Hepatocyte (in vitro differentiated cells): ENCODE results near the gene MSH5. TPM values are rescaled to one million over a fixed set of nuclear protein-coding genes. Genes with fewer than 3 reads are reported as not detected.

ENCODE experiments used
- DNase-seq: peaks from one replicate; pipeline ENCODE4 v3.0.0-alpha.2; 2016; ENCODE audit warnings: low spot score
- H2AFZ ChIP-seq: fragments of 200-600 bp; sonication (generic); 2 replicates; pipeline ENCODE4 v1.6.0; 2016; ENCODE audit warnings: antibody characterized with exemption, mild to moderate bottlenecking
- H3K27ac ChIP-seq: fragments of 200-600 bp; sonication (generic); 2 replicates; pipeline ENCODE4 v1.5.1; 2016; ENCODE audit warnings: mild to moderate bottlenecking
- H3K27me3 ChIP-seq: fragments of 200-600 bp; sonication (generic); 2 replicates; pipeline ENCODE4 v1.6.1; 2016
- H3K36me3 ChIP-seq: fragments of 200-600 bp; sonication (generic); replicated peaks from 2 replicates; pipeline ENCODE4 v1.5.1; 2016; ENCODE audit warnings: low read depth; ENCODE audit not compliant: insufficient read depth
- H3K4me1 ChIP-seq: fragments of 200-600 bp; sonication (generic); 2 replicates; pipeline ENCODE4 v1.5.1; 2016; ENCODE audit warnings: mild to moderate bottlenecking, moderate library complexity; ENCODE audit not compliant: insufficient read depth
- H3K4me2 ChIP-seq: fragments of 200-600 bp; sonication (generic); 2 replicates; pipeline ENCODE4 v1.6.0; 2016
- H3K4me3 ChIP-seq: fragments of 200-600 bp; sonication (generic); 2 replicates; pipeline ENCODE4 v1.5.1; 2016; ENCODE audit warnings: mild to moderate bottlenecking
- H3K79me2 ChIP-seq: fragments of 200-600 bp; sonication (generic); 2 replicates; pipeline ENCODE4 v1.6.0; 2017; ENCODE audit warnings: mild to moderate bottlenecking
- H3K9me2 ChIP-seq: fragments of 200-600 bp; sonication (generic); replicated peaks from 2 replicates; pipeline ENCODE4 v1.6.0; 2017; ENCODE audit warnings: mild to moderate bottlenecking; ENCODE audit not compliant: insufficient read depth
- H3K9me3 ChIP-seq: fragments of 200-600 bp; sonication (generic); 2 replicates; pipeline ENCODE4 v1.5.1; 2016; ENCODE audit warnings: low read depth, mild to moderate bottlenecking
- H4K20me1 ChIP-seq: fragments of 200-600 bp; sonication (generic); 2 replicates; pipeline ENCODE4 v1.6.0; 2016; ENCODE audit warnings: mild to moderate bottlenecking; ENCODE audit not compliant: insufficient read depth, poor library complexity, severe bottlenecking
- CTCF ChIP-seq: fragments of 200-600 bp; sonication (generic); IDR thresholded peaks from 2 replicates; pipeline ENCODE4 v1.5.1; 2016; ENCODE audit warnings: antibody characterized with exemption, mild to moderate bottlenecking; ENCODE audit not compliant: poor library complexity
- EZH2 ChIP-seq: fragments of 200-600 bp; sonication (generic); IDR thresholded peaks from 2 replicates; pipeline ENCODE4 v1.6.1; 2016; ENCODE audit warnings: antibody characterized with exemption, mild to moderate bottlenecking, borderline replicate concordance
- EZH2phosphoT487 ChIP-seq: fragments of 200-600 bp; sonication (generic); IDR thresholded peaks from one replicate; pipeline ENCODE4 v1.6.1; 2018; ENCODE audit warnings: antibody characterized with exemption, mild to moderate bottlenecking, low read depth, moderate library complexity; ENCODE audit not compliant: unreplicated experiment, severe bottlenecking
- WGBS: methylation state at CpG from one replicate; pipeline ENCODE4 v1.1.6; 2016; ENCODE audit warnings: low lambda C conversion rate; ENCODE audit errors: missing lambda C conversion rate; 5-methylcytosine and 5-hydroxymethylcytosine counted together
- polyA plus RNA-seq: library from polyadenylated mRNA; unstranded; fragments of >200 nt; fragmentation: Nextera tagmentation; extraction: Ambion mirVana; gene quantifications from 2 replicates; pipeline ENCODE4 v1.2.1, GENCODE V29; 2016
- total RNA-seq: library from RNA; depleted of rRNA; stranded (reverse); fragments of >200 nt; gene quantifications from 2 replicates; pipeline ENCODE4 v1.2.3, GENCODE V29; 2014

The MSH5 gene
- total and polyA plus RNA-seq, 2 experiments from 2014 or later = 4.9 to 6.4 TPM

- Histone ChIP-seq H3K27me3 (no peaks in the 10 kb centered on the region), H3K9me3 (no peaks in the 10 kb centered on the region), H3K79me2 (peaks cover 14% of the 10 kb centered on the region), H2AFZ (no peak overlapping the region), H4K20me1 (peaks cover 10% of the 10 kb centered on the region), H3K27ac (no peak overlapping the region), H3K4me1 (no peaks in the 10 kb centered on the region), H3K4me2 (no peak overlapping the region), H3K36me3 (no peaks in the 10 kb centered on the region), H3K9me2 (no peaks in the 10 kb centered on the region), H3K4me3 (no peak overlapping the region)
- 95% methylated on average over 24 of the region's 25 CpGs for WGBS
- TF ChIP-seq EZH2phosphoT487 (no peak), CTCF (no peak), EZH2 (no peak)
- no peak for DNase-seq
These were observed 15.7 kb upstream of the MSH5 start for GRCh38 chr6:31723980-31724691.

GRCh38 chr6:31725502-31726350, 14.1 kb upstream of the MSH5 start:
- no peak for DNase-seq
- Histone ChIP-seq H3K4me1 (peaks cover 4% of the 10 kb centered on the region), H2AFZ (no peak overlapping the region), H3K79me2 (peaks cover 16% of the 10 kb centered on the region), H3K27ac (no peak overlapping the region), H3K9me2 (no peaks in the 10 kb centered on the region), H3K9me3 (no peaks in the 10 kb centered on the region), H3K36me3 (no peaks in the 10 kb centered on the region), H3K27me3 (no peaks in the 10 kb centered on the region), H3K4me3 (no peak overlapping the region), H3K4me2 (no peak overlapping the region), H4K20me1 (peaks cover 10% of the 10 kb centered on the region)
- TF ChIP-seq EZH2phosphoT487 = no peak
- TF ChIP-seq EZH2 = no peak
- TF ChIP-seq CTCF = no peak
- 97% methylated on average over 12 of the region's 12 CpGs for WGBS

GRCh38 chr6:31727034-31727716, 12.6 kb upstream of the MSH5 start:
- H3K4me1 ChIP-seq = peaks cover 12% of the 10 kb centered on the region
- peaks cover 25% of the 10 kb centered on the region for H3K79me2 ChIP-seq
- no peaks in the 10 kb centered on the region for H3K27me3 ChIP-seq
- WGBS = 93% methylated on average over 7 of the region's 7 CpGs
- no peak overlapping the region for H3K27ac ChIP-seq
- TF ChIP-seq EZH2phosphoT487 = no peak
- TF ChIP-seq CTCF = no peak
- no peak for TF ChIP-seq EZH2
- H3K36me3 ChIP-seq = no peaks in the 10 kb centered on the region
- no peak overlapping the region for H2AFZ ChIP-seq
- no peaks in the 10 kb centered on the region for H3K9me3 ChIP-seq
- no peaks in the 10 kb centered on the region for H3K9me2 ChIP-seq
- peaks cover 14% of the 10 kb centered on the region for H4K20me1 ChIP-seq
- DNase-seq = no peak
- H3K4me2 ChIP-seq = no peak overlapping the region
- H3K4me3 ChIP-seq = no peak overlapping the region
